HG03565 (cell line): ENCODE data around the gene SERPINE1.

Source experiments
- ATAC-seq: cut with Tn5 transposase; IDR thresholded peaks from one replicate; pipeline ENCODE4 v1.9.1; 2021; ENCODE audit warnings: mild to moderate bottlenecking, moderate library complexity; ENCODE audit not compliant: unreplicated experiment

The SERPINE1 gene

DNA sequence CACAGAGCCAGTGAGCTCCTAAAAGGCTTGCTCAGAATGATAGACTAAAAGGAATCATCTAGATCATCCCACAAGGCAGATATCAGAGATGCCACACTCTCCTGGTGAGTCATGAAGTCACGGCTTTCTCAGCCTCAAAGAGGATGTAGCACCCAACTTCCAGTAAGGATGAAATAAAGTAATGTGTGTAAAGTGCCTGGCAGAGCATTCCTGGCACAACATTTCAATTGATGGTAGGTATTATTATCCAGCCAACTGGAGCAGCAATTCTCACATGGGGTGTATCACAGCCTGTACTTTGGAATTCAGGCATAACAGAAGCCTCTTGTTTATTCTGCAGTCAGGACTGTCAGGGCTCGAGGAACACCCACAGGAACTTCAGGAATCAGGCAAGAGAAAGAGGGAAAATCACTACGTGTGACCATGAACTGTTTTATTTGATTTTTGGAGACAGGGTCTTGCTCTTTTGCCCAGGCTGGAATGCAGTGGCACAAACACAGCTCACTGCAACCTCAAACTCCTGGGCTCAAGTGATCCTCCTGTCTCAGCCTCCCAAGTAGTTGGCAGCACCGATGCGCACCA is 58.4 kb downstream of the SERPINE1 start:
- ATAC-seq = no peak

DNA sequence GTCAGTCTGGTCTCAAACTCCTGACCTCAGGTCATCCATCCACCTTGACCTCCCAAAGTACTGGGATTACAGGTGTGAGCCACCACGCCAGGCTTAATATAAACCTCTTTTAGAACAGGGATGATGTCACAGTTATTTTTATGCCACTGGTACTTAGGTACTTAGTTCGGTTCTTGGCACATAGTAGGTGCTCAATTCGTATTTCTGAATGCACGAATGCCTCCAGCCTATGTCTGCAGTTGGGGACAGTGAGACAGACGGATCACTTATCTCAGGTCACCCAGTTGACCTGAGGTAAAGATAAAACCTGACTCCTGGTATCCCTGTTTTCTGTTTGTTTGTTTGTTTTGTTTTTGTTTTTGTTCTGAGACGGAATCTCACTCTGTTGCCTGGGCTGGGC is 59.3 kb downstream of the SERPINE1 start:
- no peak for ATAC-seq

GRCh38 chr7:101186844-101187428 is 60.0 kb downstream of the SERPINE1 start:
- ATAC-seq = no peak
